Inflammatory macrophage (primary cell): ENCODE measurements around the gene ADARB2.

Experiments
- DNase-seq, 2 donors: peaks; one replicate each; pipeline ENCODE4 v3.0.0-alpha.2; 2020 to 2022

The ADARB2 gene

DNA sequence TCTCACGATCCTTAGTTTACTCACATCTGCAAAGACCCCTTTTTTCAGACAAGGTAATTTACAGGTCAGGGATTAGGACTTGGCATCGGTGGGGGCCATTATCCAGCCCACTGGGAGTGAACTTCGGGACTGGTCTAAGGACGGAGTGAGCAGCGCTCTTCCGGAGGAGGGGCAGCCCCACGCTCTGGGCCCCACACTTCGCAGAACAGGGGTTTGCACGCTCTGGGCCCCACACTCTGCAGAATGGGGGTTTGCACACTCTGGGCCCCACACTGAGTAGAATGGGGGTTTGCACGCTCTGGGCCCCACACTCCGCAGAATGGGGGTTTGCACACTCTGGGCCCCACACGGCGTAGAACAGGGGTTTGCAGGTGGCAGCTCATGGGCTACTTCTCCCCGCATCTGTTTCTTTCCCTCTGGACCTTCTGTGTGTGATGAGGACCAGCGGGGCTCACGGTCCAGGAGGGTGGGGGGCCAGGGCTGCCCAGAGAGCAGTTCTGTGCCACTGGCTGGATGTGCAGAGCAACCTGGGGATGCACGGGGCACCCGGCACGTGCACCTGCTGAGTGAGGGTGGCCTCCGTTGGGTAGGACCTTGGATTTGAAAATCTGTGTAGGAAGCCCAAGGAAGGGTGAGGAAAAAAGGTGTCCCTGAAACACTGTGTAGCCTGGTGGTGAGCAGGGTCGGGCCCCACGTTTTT, 546.4 kb downstream of the ADARB2 start:
- no peak for DNase-seq

DNA sequence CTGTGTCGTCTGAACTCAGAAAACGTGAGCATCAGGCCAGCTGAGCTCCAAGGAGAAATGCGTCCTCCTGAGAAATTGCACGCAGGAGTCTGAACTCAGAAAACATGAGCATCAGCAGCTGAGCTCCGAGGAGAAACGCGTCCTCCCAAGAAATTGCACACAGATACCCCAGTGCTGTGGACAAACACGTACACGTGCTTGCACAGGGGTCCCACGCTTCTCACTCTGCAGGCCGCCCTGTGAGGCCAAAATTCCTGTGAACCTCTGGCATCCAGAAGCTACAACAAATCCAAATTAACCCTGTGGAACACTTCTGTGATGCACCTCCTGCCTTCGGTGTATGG, 547.3 kb downstream of the ADARB2 start:
- DNase-seq, result no peak

DNA sequence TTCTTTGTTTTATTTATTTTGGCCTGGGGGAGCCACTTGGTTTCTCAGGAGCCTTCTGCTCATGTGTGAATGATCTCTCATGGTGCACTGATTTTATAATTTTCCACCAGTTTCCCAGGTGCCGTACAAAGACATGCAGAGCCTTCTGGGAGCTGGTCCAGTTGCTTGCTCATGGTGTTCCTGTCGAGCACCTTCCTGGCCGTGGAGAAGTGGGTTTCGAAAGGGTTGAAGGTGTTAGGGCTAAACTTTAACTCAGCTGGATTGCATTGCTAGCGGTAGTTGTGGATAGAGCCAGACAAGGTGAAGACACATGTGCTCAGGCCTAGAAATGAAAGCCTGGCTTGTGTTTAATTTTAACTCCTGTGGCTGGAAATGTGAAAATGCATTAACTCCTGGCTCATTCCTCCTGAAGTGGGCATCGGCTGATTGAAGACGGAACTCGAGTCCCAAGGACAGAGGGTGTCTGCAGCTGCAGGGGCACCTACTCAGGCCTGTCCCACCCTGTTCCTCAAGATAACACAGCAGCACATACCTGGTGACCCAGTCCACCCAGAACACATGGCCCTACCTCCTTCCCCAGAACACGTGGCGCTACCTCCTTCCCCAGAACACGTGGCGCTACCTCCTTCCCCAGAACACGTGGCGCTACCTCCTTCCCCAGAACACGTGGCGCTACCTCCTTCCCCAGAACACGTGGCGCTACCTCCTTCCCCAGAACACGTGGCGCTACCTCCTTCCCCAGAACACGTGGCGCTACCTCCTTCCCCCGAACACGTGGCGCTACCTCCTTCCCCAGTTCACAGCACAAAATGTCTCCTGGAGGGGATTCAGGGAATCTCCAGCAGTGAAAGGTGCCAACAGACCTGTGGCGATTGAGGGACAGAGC, 547.9 kb downstream of the ADARB2 start:
- no peak for DNase-seq

DNA sequence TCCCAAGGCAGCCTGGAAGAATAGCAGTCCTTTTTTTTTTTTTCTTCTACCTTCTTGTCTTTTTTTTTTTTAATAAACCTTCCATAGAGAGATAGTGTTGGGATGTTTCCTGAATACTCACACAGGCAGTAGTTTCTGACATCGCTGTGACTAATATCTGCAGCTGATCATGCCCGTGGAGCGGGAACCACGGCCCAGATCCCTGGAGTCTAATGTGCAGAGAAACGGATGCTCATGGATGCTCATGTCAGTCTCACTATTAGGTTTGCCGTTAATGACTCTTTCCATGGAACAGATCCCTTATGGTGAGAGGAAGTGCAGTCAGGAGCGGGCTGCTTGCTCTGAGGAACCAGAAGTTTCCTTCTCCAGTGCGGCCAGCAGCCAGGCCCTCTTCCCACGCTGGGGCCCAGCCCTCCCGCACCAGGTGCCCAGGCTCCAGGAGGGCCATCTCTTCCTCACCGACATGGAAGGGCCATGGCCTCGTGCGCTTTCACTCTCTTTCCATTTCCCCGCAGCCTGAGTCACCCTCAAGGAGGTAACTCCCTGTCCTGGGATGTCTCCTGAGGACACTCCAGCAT, 548.7 kb downstream of the ADARB2 start:
- no peak for DNase-seq

DNA sequence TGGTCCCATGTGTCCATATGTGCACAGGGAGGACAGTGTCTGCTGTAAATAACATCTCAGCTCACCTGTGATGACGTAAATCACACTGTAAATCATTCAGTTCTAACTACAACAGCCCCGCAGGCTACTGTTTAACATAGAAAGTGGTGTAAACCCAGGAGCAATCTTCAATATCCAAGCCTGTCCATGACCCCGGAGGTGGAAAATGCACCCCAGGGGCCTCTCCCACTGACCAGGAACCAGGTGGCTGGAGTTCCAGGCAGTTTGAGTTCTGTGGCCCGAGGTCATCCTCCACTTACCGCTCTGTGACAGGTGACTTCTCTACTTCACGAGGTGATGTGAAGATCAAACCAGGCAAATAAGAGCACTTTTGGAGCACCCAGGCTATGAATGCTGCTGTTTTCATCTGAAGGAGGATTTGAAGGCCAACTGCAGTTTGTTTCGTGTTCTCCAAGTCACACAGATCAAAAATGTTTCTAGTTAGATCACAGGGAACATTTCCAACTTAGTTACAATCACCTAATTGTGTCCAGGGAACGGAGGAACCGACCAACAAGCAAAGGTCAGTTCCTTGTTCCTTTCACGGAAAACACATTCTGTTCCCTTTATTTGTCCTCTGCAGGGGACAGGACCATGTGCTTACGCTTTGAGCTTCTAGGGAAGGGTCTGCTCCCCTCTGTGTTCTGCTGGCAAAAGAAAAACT, 549.3 kb downstream of the ADARB2 start:
- DNase-seq, result no peak

DNA sequence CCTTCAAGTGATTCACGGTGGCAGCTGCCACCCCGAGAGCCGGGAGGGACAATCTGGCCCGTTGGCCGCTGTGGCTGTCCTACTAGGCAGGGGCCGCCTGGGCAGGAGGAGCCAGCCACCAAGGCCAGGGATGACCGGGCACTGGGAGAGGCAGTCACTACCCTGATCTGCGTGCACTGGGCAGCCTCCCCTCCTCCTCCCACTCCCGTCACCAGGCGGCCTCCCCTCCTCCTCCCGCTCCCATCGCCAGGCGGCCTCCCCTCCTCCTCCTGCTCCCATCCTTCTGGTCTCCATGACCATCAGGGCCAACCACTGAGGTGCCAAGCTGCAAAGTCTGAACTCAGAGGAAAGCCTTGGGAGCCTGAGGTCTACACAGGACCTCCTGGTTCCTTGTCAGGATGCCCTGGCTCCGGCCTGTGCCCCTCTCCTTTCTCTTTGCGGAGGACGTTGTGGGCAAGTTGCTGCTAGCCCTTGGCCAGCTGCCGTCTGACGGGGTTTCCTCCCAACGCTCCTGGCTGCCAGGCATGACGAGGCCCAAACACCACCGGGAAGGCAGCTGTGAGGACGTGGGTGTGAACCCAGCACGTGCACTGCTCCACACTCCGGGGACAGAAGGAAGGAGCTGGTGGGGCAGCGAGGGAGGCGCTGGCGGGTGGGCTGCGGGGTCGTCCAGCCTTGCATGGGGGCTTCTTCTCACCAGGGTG, 550.0 kb downstream of the ADARB2 start:
- DNase-seq, result no peak

DNA sequence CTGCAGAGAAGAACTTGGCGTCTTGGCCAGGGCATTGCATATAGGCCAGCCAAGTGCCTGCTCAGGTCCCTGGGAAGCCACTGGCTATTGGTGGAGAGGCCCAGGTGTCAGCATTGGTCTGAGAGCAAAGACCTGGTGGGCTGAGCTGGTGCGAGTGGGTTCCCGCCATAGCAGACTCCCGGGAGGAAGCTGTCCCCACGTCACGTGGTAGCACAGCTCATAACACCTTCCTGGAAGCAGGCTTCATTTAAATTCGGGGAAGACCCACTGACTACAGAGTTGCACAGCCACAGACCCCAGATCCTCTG, 550.7 kb downstream of the ADARB2 start:
- DNase-seq, result no peak

DNA sequence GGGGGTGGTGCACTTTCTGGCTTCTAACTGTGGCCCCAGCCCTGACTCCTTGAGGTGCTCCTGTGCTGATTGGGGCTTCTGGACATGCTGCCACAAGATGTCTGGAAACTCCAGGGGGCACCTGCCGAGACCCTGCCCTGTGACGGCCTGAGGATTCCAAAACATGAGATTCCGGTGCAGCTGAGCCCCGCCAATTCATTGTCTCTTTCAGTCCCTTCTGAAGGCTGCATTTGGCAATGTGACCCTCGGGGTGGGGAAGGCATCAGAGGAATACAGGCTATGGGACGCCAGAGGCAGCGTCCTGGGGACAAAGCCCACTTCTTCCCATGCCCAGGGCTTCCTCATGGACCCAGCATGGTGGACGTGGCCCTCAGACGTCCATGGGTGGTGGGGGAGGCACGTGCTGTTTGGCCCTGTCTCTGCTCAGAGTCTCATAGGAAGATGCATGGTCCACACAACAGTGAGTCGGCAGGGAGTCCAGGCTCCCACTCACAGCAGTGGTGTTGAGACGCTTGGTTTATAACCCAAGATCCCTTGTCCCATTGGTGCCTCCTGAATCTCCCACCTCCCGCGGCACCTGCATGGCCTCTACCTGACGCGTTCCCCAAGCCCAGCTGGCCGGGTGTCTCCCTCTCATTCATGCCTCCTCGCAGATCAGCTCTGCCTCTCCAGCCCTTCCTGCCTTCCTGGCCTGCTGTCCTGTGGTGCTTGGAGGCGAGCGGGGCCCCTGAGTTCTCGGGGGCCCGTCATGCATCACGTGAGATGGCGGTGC, 551.2 kb downstream of the ADARB2 start:
- DNase-seq, result no peak

DNA sequence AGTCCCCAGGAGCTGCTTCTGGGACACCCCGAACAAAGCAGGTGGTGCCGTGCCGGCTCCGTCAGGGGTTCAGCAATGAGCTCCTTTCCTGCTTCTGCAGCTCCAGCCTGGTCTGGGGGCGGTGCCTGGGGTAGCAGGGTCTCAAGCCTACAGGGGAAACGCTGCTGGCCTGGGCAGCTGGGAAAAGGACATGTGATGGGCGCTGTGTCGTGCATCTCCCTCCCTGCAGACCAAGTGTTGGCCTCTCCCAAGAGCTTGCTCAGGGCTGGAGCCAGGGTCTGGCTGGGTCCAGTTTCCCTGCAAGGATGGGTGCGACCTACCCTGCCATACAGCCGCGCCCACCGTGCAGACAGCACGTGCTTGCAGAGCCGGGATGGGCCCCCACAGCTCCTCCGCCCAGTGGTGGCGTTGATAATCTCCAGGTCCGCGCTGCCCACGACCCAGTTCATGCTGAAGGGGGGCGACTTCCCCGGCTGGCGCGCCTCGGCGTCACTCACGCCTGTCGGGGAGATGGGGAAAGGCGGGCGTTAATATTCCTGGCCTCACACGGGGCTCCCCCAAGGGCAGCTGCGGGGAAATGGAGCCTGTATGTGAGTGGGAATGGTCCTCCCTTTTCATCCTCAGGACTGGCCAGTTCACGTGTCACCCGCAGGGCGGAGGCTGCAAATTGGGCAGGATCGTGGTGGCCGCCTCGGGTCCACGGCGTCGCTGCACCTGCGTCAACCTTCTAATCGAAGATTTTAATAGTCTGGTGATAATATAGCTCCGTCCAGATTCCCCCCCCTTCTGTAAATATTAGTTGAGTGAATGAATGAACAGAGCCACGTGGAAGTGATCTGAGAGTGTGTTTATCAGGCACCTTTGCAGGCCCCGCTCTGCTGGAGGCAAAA, 552.5 kb downstream of the ADARB2 start:
- DNase-seq, result no peak

DNA sequence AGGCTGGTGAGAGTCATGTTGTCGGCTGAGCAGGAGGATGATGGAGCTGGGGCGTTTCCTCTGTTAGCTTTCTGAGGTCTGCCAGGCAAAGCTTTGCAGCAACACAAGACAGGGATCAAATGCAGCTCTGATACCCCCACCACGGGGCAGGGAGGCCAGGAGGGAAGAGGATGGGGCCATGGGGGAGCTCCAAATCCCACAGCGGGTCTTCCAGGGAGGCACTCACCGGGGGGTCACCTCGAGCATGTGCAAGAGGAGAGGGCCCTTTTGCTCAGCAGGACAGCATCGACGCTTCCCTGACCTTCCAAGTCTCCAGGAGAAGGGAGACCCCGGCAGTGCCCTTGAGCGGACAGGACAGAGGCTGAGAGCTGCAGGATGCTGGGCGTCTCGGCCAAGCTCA, 553.6 kb downstream of the ADARB2 start:
- no peak for DNase-seq

DNA sequence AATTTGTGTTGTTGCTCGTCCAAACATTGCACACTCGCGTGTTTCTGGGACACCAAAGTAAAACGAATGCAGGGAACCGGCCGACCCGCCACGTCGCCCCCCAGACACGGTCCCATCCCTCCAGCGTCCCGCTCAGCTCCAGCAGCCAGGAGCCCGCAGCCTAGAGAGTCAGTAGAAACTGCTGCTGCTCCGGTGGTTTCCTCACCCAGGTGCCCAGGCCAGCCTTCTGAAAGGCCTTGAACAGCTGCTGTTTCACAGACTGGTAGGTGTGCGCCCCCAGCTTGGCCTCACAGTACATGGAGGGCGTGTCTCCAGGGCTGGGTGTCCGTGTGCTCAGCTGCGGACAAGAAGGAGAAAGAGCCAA, 554.3 kb downstream of the ADARB2 start:
- DNase-seq, result no peak

DNA sequence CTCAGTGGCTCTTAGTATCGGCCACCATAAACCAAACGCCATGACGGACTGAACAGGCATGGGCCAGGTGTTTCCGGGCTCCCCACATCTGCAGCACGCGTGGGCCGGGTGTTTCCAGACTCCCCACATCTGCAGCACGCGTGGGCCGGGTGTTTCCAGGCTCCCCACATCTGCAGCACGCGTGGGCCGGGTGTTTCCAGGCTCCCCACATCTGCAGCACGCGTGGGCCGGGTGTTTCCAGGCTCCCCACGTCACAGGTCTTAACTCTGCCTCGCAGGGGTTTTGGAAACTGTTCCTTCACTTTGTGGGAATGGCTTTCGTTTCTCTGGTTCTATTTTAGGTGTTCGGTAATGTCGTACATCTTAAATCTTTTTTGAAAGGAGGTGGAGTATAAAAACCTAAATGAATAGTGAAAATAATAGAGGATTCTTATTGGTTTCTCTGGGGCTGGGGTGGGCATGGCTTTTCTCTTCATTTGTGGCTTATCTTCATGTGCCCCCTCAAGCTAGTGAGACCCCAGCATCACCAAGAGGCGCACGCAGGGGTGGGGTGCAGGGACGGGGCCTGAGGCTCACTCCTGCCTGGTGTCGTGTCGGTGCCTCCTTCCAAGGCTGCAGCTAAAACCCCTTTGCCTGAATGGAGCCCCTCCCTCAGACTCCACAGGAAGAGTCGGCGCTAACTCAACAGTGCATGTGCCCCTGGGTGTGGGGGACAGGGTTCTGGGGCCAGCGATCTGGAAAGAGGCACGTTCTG, 554.9 kb downstream of the ADARB2 start:
- DNase-seq, result no peak

DNA sequence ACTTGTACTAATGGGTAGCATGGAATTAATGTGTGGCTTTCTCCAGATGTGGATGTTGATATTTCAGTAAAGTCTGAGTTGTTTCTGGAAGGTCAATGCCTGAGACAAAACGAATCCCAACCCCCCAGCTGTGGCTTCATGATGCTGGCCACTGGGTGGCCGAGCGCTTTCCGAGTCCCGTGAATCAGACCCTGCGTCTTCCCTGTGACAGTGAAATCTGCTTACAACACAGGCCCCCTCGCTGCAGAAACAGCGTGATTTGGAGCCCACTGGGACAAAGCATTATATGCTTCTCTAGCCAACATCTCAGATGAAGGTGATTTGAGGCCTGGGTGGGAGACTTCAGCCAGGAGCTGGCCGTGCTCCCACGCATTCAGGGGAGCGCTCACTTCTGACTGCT, 556.5 kb downstream of the ADARB2 start:
- DNase-seq, result no peak

DNA sequence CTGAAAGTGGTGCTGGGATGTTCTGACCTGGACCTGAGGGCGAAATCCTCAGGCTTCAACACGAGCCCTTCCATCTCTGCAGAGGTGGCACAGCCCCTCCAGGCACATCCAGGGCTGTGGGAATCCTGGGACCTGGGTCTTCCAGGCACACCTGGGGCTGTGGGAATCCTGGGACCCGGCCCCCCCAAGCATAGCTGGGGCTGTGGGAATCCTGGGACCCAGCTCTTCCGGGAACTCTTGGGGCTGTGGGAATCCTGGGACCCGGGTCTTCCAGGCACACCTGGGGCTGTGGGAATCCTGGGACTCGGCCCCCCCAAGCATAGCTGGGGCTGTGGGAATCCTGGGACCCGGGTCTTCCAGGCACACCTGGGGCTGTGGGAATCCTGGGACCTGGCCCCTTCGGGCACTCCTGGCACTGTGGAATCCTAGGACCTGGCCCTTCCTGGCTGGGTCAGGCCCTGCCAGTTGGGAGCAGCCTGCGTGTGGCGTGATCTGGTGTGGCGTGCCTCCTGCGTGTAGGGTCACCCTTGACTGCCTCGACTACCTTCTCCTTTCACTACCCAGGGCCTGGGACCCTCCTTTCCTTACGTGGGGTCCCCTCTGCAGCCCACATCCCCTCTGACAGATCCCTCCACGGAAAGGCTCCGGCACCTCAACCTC, 557.1 kb downstream of the ADARB2 start:
- no peak for DNase-seq

DNA sequence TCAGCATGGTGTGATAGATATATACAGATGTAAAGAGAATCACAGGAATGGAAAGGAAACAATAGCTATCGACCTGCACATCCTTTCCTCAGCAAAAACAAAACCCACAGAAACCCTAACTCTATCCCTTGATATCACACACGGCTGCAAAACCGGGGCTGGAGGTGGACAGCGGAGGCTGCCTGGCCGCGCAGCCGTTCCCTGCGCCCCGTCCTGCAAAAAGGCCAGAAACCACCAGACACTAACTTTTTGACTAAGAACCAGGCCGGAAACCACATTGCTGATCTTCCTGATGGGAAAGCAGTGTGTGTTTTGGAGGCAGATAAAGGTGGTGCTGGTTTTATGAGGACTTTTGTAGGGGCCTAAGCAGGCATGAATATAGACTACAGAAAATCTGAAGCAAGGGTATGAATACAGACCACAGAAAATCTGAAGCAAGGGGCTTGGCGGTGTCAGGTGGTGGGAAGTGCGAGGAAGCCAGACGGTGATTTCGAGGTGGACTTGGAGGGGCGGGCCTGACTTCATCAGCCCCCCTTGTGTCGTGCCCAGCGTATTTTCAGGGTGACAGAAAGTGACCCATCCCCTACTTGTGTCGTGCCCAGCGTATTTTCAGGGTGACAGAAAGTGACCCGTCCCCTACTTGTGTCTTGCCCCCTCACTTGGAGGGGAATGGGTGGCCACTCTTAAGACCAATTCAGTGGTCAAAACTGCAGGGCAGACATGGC, 557.8 kb downstream of the ADARB2 start:
- no peak for DNase-seq

DNA sequence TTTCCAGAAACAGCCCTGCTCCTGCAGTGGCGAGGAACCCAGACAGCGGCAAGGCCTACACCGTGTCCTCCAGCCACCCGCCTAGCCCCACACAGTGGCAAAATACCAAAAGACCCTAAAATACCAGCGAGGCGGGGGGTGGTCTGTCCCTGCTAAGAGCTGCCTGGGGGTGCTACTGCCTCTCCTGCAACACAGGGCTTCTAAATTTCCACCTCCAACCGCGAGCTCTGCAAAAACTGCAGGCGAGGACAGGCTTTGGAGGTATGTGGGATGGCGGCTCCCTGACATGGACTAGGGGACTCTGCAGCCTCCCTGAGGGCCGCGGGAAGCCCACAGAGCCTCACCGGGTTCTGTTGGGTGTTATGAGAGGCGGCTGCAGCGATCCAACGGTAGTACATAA, 558.8 kb downstream of the ADARB2 start:
- no peak for DNase-seq

DNA sequence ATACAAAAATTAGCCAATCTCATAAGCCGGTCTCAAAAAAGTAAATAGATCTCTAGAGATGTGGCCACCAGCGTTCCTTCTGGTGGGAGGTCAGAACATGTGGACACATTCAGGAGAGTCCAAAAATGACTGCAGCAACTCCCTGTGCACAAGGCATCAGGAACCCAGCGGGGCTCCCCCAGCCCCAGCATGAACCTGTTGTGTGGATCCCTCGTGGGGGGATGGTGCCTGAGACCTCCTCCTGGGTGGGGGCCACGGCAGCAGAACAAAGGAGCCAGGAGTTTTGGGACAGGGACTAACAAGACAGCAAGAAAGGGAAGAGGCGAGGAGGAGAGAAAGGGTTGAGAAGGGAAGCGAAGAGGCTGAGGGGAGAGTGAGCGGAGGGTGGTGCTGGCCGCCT, 559.4 kb downstream of the ADARB2 start:
- DNase-seq, result no peak

DNA sequence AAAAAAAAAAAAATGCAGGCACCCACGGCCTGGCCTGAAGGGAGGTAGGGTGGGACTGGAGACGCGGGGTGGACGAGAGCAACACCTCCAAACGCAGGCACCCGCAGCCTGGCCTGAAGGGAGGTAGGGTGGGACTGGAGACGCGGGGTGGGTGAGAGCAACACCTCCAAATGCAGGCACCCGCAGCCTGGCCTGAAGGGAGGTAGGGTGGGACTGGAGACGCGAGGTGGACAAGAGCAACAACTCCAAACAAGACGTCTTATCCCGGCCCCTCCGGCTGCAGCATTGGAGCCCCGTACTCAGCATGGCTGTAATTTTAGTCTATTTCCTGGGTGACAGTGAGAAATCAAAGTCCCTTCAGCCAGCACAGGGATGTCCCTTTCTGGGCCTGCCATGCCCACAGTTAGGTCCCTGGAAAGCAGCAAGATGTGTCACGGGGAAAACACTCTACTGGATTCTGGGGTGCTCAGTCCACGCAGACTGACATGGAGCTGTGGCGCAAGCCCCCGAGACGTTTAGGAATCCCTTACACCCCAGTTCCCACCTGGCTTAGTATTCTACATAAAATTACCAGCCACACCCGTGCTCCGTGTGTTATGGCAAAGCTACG, 561.3 kb downstream of the ADARB2 start:
- DNase-seq, result no peak

DNA sequence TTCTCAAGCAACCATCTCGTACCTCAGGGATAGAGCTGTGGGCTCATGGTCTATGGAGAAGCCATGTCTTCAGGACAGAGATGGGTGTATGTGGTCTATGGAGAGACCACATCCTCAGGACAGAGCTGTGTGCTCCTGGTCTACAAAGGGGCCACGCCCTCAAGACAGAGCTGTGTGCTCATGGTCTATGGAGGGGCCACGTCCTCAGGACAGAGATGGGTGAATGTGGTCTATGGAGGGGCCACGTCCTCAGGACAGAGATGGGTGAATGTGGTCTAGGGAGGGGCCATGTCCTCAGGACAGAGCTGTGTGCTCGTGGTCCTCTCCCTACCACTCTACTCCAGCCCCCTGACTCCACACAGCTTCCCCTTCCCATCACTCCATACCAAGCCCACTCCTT, 563.3 kb downstream of the ADARB2 start:
- no peak for DNase-seq
